Uterus (tissue), 2 donors: ENCODE data around the gene GALNT1.

Source experiments
- CTCF ChIP-seq, 4 experiments: fragments of 200-600 bp in 2 of 4; fragments of 450-650 bp in 2 of 4; sonication (generic) in 2 of 4; IDR thresholded peaks; one replicate each; pipeline ENCODE4 v1.5.1; 2016 to 2019; ENCODE audit warnings: antibody characterized with exemption in 4 of 4, mild to moderate bottlenecking in 2 of 4, moderate library complexity in 1 of 4
- POLR2A ChIP-seq, 2 donors: fragments of 450-650 bp; IDR thresholded peaks; one replicate each; pipeline ENCODE4 v1.6.1; 2016; ENCODE audit warnings: antibody characterized with exemption in 2 of 2, mild to moderate bottlenecking in 1 of 2, moderate library complexity in 1 of 2

DNA sequence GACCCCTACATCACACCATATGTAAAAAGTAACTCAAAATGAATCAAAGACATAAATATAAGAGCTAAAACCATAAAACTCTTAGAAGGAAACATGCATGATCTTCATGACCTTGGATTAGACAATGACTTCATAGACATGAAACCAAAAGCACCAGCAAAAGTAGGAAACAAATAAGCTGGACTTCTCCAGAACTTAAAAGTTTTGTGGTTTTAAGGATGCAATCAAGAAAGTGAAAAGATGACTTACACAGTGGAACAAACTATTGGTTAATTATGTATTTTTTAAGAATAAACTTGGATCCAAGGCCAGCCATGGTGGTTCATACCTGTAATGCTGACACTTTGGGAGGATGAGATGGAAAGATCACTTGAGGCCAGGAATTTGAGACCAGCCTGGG lies 150.2 kb downstream of the GALNT1 start:
- no peak for TF ChIP-seq POLR2A (IDR thresholded peaks at IDR 0.05)
- TF ChIP-seq CTCF (IDR thresholded peaks at IDR 0.05): no peak
